Adrenal gland (tissue), 12 donors: ENCODE data around the gene LMAN2. TPM values are rescaled to one million over a fixed set of nuclear protein-coding genes. Genes with fewer than 3 reads are reported as not detected.

Source experiments
- DNase-seq, 7 donors: peaks; one replicate each; pipeline ENCODE4 v3.0.0-alpha.2; 2019 to 2020
- H3K27ac ChIP-seq, 5 donors: fragments of 200-600 bp; sonication (generic) in 4 of 5; 1 replicate in 3 of 5; 2 replicates in 2 of 5; pipeline versions ENCODE4 v1.5.1 to v1.8.0; 2016 to 2020; ENCODE audit warnings: mild to moderate bottlenecking in 1 of 5
- H3K27me3 ChIP-seq: fragments of 200-600 bp; 2 replicates; pipeline ENCODE4 v1.8.0; 2021
- H3K36me3 ChIP-seq, 2 donors: fragments of 200-600 bp; replicated peaks in 1 of 2; 1 replicate in 1 of 2; 2 replicates in 1 of 2; pipeline versions ENCODE4 v1.5.1 to v1.8.0; 2018 to 2022
- H3K4me1 ChIP-seq, 2 donors: fragments of 200-600 bp; replicated peaks in 1 of 2; 1 replicate in 1 of 2; 2 replicates in 1 of 2; pipeline versions ENCODE4 v1.5.1 to v1.8.0; 2018 to 2021
- H3K4me3 ChIP-seq, 4 donors: fragments of 200-600 bp; sonication (generic) in 3 of 4; one replicate each; pipeline ENCODE4 v1.5.1; 2016 to 2018
- H3K9me3 ChIP-seq, 3 donors: fragments of 200-600 bp; sonication (generic) in 1 of 3; replicated peaks in 1 of 3; 1 replicate in 2 of 3; 2 replicates in 1 of 3; pipeline versions ENCODE4 v1.5.1 to v1.8.0; 2016 to 2021
- POLR2A ChIP-seq, 2 donors: fragments of 450-650 bp; IDR thresholded peaks; one replicate each; pipeline ENCODE4 v1.6.1; 2017; ENCODE audit warnings: antibody characterized with exemption in 2 of 2, mild to moderate bottlenecking in 2 of 2, moderate library complexity in 1 of 2
- WGBS, 4 donors: extraction: QIAGEN DNeasy Blood & Tissue Kit in 2 of 4; methylation state at CpG; one replicate each; pipeline versions ENCODE4 v1.1.5 to v1.1.7; 2013 to 2017; 5-methylcytosine and 5-hydroxymethylcytosine counted together
- intact Hi-C, 2 donors: fragments of 100-400 bp; cut with DNase I; formaldehyde crosslinking; loops; one replicate each; pipeline versions ENCODE4 v1.14.1 to v1.15.0; 2022 to 2023
- polyA plus RNA-seq, 3 donors: library from polyadenylated mRNA; stranded (reverse); fragments of 200-250 nt in 2 of 3; fragments of 350-450 nt in 1 of 3; fragmentation: Illumina TruSeq in 1 of 3; extraction: RNeasy Lipid Tissue Mini Kit (QIAGEN cat#74804) in 1 of 3; gene quantifications; one replicate each; pipeline ENCODE4 v1.2.3, GENCODE V29; 2013 to 2014
- total RNA-seq, 9 donors: library from RNA; depleted of rRNA in 4 of 9; stranded (reverse); fragments of >200 nt in 4 of 9; fragments of 120-200 nt in 1 of 9; fragmentation: NEBNext Ultra II Directional in 1 of 9; extraction: Animal tissue kit (Norgen Biotek cat#: 25700) in 1 of 9; gene quantifications; one replicate each; pipeline versions ENCODE4 v1.1.0 to v1.2.4, GENCODE V29; 2013 to 2023
- TF ChIP-seq, protein P1 (sequence below), 6 experiments: fragments of 450-650 bp in 4 of 6; fragments of 200-600 bp in 2 of 6; sonication (generic) in 1 of 6; IDR thresholded peaks; 1 replicate in 5 of 6; 2 replicates in 1 of 6; pipeline versions ENCODE4 v1.5.1 to v1.8.0; 2016 to 2021; ENCODE audit warnings: antibody characterized with exemption in 6 of 6, mild to moderate bottlenecking in 2 of 6, moderate library complexity in 1 of 6
- donor health status: healthy with polysubstance abuse.
- donor health status: Bipolar disorder and iron deficiency.
- donor health status: DM: yes; HTN: yes; CAD: no.
- donor health status: DM: no; HTN: no; CAD: no.
- donor health status: DM: no; HTN: no; CAD: no.
- donor health status: DM: yes; HTN: yes; CAD: no.

LMAN2 gene
- total and polyA plus RNA-seq, 12 donors = 85.7 to 398 (median 150) TPM

DNA sequence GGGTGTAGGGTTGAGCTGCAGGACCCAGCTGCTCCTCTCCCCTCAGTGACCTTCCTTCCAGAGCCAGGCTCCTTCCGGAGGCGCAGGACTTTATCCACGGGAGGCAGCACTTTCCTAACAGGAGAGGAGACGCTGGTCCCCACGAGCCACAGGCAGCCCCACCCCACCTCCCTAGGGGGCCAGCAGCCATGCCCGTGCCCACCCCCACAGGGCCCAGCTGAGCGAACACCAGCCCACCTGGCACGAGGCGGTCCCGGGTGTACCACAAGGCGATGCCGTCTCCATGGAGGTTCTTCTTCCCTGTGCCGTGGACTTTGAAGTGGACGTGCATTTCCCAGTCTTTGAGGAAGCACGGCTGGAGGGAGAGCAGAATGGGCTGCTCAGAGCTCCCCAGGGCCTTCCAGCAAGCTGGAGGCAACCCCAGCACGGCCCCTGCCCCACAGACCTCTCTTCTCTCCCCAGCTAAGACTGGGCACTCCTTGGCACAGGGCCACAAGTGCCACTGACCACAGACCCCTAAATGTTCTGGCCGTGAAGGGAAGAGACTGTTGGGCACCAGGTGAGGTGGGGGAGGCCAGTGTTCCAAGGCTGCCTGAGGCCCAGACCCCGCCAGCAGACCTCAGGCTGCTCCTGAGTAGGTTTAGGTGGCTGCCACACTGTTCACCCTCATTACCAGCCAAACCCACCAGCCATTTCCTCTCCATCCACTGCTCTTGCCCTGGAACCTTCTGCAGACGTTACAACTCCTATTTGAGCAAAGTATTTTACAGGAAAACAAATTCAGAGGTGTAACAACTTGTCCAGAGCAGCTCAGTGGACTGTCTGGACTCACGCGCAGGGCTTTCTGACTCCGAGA lies 13.0 kb downstream of the LMAN2 start:
- intact Hi-C loops = no loop called here

DNA sequence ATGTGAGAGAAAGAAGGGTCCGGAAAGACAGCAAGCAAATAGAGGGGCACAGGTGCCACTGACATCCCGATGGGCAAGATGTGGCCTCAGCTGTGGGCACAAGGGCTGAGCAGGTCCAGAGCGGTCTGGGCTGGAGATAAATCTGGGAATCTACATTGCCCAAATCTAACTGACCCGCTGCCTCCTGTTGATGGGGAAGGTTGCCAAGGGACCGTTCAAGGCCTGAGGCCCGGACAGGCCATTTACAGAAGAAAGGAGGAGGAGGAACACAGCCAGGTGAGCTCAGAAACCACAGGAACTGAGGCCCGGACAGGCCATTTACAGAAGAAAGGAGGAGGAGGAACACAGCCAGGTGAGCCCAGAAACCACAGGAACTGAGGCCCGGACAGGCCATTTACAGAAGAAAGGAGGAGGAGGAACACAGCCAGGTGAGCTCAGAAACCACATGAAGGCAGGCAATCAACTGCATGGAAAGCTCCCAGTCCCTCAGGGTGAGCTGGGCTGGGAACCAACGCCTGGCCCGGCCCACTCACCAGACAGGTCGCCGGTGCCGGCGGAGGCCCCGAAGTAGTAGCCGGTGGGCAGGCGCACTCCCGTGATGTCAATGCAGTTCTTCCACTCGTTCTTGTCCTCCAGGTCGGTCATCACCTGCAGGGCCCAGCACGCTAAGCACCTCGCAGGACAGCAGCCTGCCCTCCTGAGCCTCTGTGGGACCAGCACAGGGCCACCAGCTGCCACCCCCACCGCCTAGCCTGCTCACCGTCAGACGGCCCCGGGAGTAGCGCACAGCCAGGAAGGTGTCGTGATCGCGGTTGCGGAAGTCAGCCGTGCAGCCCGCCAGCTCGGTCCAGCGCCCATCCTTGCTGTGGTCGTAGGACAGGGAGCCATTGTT lies 14.6 kb downstream of the LMAN2 start:
- WGBS, 4 donors = 90 to 92% (median 91%) methylated on average over 23 to 36 of the region's 36 CpGs
- Histone ChIP-seq H3K4me1 (no peaks in the 10 kb centered on the region), H3K27me3 (no peaks in the 10 kb centered on the region), H3K36me3 (peaks cover 0 to 73% of the 10 kb centered on the region in 2 donors), H3K27ac (no peak overlapping the region), H3K4me3 (no peak overlapping the region), H3K9me3 (no peaks in the 10 kb centered on the region)
- intact Hi-C loops = no loop called here
- no peak for DNase-seq
- no peak for TF ChIP-seq POLR2A (IDR thresholded peaks at IDR 0.05)
- TF ChIP-seq, protein P1, sequence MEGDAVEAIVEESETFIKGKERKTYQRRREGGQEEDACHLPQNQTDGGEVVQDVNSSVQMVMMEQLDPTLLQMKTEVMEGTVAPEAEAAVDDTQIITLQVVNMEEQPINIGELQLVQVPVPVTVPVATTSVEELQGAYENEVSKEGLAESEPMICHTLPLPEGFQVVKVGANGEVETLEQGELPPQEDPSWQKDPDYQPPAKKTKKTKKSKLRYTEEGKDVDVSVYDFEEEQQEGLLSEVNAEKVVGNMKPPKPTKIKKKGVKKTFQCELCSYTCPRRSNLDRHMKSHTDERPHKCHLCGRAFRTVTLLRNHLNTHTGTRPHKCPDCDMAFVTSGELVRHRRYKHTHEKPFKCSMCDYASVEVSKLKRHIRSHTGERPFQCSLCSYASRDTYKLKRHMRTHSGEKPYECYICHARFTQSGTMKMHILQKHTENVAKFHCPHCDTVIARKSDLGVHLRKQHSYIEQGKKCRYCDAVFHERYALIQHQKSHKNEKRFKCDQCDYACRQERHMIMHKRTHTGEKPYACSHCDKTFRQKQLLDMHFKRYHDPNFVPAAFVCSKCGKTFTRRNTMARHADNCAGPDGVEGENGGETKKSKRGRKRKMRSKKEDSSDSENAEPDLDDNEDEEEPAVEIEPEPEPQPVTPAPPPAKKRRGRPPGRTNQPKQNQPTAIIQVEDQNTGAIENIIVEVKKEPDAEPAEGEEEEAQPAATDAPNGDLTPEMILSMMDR (IDR thresholded peaks at IDR 0.05) = no peak

More for the DNA sequence above, 13.0 kb downstream of the LMAN2 start:
- Histone ChIP-seq H3K4me1 (no peaks in the 10 kb centered on the region), H3K4me3 (no peak overlapping the region), H3K36me3 (peaks cover 0 to 58% of the 10 kb centered on the region in 2 donors), H3K27ac (no peak overlapping the region), H3K9me3 (no peaks in the 10 kb centered on the region), H3K27me3 (no peaks in the 10 kb centered on the region)
- 85 to 88% (median 86%) methylated on average over 8 to 22 of the region's 22 CpGs for WGBS, 4 donors
- no peak for DNase-seq
- TF ChIP-seq, protein P1 (IDR thresholded peaks at IDR 0.05) = no peak
- no peak for TF ChIP-seq POLR2A (IDR thresholded peaks at IDR 0.05)

DNA sequence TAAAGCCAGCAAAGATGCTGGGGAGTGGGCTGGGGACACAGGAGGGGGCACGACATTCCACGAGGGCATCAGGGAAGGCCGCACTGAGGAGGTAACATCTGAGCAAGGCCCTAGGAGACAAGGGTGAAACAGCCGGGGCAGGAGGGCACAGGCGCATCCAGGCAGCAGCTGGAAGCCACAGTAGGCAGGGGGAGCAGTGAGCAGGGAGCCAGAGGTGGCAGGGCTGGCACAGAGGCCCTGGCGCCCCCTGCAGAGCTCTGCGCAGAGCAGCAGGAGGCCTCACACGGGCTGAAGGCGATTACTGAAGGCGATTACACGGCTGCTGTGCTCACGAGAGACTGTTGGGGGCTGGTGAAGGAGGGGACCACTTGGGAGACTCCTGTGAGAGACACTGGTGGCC lies 15.4 kb downstream of the LMAN2 start:
- H3K27me3 ChIP-seq = no peaks in the 10 kb centered on the region
- H3K4me3 ChIP-seq = no peak overlapping the region
- H3K4me1 ChIP-seq = no peaks in the 10 kb centered on the region
- TF ChIP-seq POLR2A (IDR thresholded peaks at IDR 0.05) = no peak
- TF ChIP-seq, protein P1 (IDR thresholded peaks at IDR 0.05) = no peak
- WGBS, 4 donors = 64 to 72% (median 65%) methylated on average over 11 to 12 of the region's 12 CpGs
- H3K27ac ChIP-seq = no peak overlapping the region
- peaks cover 0 to 73% of the 10 kb centered on the region in 2 donors for H3K36me3 ChIP-seq
- H3K9me3 ChIP-seq = no peaks in the 10 kb centered on the region
- no peak for DNase-seq
- intact Hi-C loops = no loop called here

DNA sequence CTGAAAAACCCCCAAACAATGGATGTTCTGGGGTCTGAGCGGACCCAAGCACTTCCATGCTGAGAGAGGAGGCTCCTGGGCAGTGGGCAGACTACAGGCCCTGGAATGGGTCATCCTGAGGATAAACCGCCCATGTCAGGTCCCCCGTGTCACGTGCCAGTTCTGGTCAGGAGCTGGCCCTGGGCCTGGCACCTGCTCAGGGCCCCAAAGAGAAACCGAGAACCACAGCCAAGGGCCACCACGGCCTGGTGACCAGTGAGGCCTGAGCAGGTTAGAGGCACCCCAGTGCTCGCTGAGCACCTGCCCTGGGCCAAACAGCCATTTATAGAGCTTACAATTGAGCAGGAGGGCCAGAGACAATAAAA lies 15.8 kb downstream of the LMAN2 start:
- WGBS, 4 donors = 92 to 98% (median 97%) methylated on average over 7 of the region's 7 CpGs
- no peak for DNase-seq
- H3K4me3 ChIP-seq = no peak overlapping the region
- intact Hi-C loops = no loop called here
- no peaks in the 10 kb centered on the region for H3K27me3 ChIP-seq
- TF ChIP-seq, protein P1 (IDR thresholded peaks at IDR 0.05) = no peak
- no peak for TF ChIP-seq POLR2A (IDR thresholded peaks at IDR 0.05)
- H3K36me3 ChIP-seq = peaks cover 0 to 75% of the 10 kb centered on the region in 2 donors
- no peak overlapping the region for H3K27ac ChIP-seq
- no peaks in the 10 kb centered on the region for H3K9me3 ChIP-seq
- no peaks in the 10 kb centered on the region for H3K4me1 ChIP-seq
